HG03108 (cell line): ENCODE measurements around the gene ARAP3.

Experiments used
- ATAC-seq: cut with Tn5 transposase; IDR thresholded peaks from one replicate; pipeline ENCODE4 v1.9.1; 2021; ENCODE audit warnings: moderate library complexity; ENCODE audit not compliant: unreplicated experiment

The ARAP3 gene

GRCh38 chr5:141641634-141642267, 40.3 kb downstream of the ARAP3 start:
- peak; percentile 35 for ATAC-seq

GRCh38 chr5:141640698-141641097, 41.3 kb downstream of the ARAP3 start:
- ATAC-seq, result no peak

GRCh38 chr5:141640051-141640415, 42.0 kb downstream of the ARAP3 start:
- no peak for ATAC-seq

- no peak for ATAC-seq
Measured at GRCh38 chr5:141639357-141640050, 42.5 kb downstream of the ARAP3 start.

- no peak for ATAC-seq
Measured at GRCh38 chr5:141638771-141639170, 43.3 kb downstream of the ARAP3 start.

- peak; percentile 21 for ATAC-seq
Measured at GRCh38 chr5:141637767-141638419, 44.1 kb downstream of the ARAP3 start.

- no peak for ATAC-seq
Measured at GRCh38 chr5:141637123-141637766, 44.8 kb downstream of the ARAP3 start.

GRCh38 chr5:141636413-141637122, 45.5 kb downstream of the ARAP3 start, which contains the start of the genes HDAC3 and RELL2:
Gene HDAC3 (minus strand): TSS chr5:141636849. CDS start chr5:141636790, 59 bp downstream.
Gene RELL2 (plus strand): TSS chr5:141636997. CDS start chr5:141638226, 1,229 bp downstream.
- peak; percentile 74 for ATAC-seq

GRCh38 chr5:141636106-141636412, 46.0 kb downstream of the ARAP3 start:
- no peak for ATAC-seq

GRCh38 chr5:141635646-141636045, 46.4 kb downstream of the ARAP3 start:
- ATAC-seq, result no peak

GRCh38 chr5:141634720-141635119, 47.3 kb downstream of the ARAP3 start:
- no peak for ATAC-seq

- peak; percentile 68 for ATAC-seq
Measured at GRCh38 chr5:141633871-141634561, 48.0 kb downstream of the ARAP3 start.

- no peak for ATAC-seq
Measured at GRCh38 chr5:141632650-141633049, 49.4 kb downstream of the ARAP3 start.

- ATAC-seq, result no peak
Measured at GRCh38 chr5:141630570-141631140, 51.4 kb downstream of the ARAP3 start.

- no peak for ATAC-seq
Measured at GRCh38 chr5:141628175-141628788, 53.7 kb downstream of the ARAP3 start.

- no peak for ATAC-seq
Measured at GRCh38 chr5:141623611-141624010, 58.4 kb downstream of the ARAP3 start.

- peak; percentile 41 for ATAC-seq
Measured at GRCh38 chr5:141623186-141623585, 58.8 kb downstream of the ARAP3 start.

- ATAC-seq, result peak; percentile 79
Measured at GRCh38 chr5:141618804-141619554, 63.1 kb downstream of the ARAP3 start, which contains the start of gene DIAPH1. Gene DIAPH1 (minus strand): TSS chr5:141619000. CDS start chr5:141618914, 86 bp downstream.
